Superior temporal gyrus (tissue), 1 donor: ENCODE measurements around the gene DAAM1.

Experiments used
- DNase-seq: peaks from one replicate; pipeline ENCODE4 v3.0.0-alpha.2; 2016; ENCODE audit errors: extremely low spot score

The DAAM1 gene

DNA sequence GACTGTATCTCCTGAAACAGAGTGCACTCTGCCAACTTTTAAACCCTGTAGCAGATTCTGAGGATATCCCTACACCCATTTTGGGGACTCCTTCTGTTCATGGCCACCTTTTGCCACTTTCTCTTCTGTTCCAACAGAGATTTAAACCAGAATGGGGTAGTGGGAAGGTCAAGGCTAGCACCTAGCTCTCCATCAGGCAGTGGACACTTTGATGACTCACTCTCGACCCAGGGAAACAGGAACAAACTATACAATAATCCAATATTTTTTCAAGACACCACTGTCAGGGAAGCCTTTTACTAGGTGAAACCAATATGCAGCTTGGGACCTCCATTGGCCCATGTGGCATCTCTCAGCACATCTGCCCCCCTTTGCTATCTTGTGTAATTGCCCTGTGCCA, 103.6 kb downstream of the DAAM1 start:
- DNase-seq = no peak

DNA sequence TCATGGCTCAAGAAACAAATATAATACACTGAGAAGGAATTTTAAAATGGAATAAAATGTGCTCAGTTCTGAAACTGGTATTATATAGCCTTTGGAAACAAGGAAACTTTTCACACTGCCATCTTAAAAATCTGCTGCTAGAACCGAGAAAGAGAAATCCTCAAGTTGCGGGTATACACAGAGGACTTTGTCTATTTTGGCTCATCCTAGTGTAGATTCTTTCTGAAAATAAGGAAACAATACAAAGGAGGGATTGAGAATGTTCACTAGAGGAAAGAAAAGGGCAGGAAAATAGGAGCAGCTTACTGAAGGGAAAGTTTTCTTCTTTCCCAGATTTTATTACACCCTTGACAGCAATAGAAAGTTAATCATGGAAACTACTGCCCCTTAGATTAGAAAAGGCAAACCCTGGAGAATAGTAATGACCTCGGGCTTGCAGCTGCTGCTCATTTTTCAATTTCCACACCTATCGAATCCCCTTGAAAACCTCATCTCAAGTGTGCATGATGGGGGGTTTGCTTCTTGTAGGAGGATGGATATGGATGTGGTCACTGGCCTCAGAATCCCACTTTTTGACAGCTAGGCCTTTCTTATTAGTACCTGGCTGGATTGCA, 104.6 kb downstream of the DAAM1 start:
- no peak for DNase-seq

DNA sequence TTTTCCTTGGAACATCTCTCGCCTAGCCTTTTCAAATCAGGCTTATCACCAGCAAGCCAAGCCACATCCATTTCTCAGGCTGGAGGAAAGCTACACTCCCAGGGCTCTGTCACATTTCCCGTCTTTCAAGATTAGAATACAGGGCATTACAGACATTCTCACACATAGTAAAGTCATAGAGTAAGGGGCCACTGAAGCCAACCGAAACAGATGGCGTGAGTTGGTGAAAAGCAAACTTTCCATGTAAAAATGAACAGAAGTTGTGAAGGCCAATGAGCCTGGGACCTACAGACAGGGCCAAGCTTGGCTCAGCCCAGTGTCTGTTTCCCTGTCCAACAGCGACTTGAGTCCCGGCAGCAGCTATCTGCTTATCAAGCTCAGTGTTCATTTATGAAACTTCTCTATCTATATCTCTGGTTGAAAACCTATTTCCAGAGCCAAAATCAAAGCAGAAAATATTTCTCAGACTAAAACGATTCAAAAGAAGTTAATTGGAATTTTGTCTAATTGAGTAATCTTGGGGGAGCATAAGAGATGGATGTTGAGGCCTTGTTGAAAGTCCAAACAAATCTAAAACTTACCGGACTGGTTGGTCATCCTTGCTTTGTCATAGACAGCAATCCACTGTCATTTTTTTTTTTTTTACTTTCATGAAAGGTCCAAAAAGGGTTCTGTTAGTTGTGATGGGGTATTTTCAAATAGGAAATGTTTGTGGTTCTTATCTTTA, 105.6 kb downstream of the DAAM1 start:
- DNase-seq = no peak

DNA sequence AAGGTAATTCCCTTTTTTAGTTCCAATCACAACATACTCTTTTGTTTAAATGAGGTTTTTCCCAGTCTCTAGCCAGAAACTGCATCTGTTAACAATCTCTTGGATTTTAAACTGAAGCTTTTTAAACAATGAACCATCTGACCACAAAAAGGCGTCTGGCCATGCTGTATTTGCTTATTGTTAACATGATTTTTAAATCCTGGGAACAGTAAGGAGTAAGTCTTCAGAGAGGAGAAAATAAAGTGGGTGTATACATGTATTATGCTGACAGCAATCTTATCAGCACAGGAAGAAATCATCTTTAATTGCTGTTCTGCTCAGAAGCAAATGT, 106.2 kb downstream of the DAAM1 start:
- DNase-seq = no peak

DNA sequence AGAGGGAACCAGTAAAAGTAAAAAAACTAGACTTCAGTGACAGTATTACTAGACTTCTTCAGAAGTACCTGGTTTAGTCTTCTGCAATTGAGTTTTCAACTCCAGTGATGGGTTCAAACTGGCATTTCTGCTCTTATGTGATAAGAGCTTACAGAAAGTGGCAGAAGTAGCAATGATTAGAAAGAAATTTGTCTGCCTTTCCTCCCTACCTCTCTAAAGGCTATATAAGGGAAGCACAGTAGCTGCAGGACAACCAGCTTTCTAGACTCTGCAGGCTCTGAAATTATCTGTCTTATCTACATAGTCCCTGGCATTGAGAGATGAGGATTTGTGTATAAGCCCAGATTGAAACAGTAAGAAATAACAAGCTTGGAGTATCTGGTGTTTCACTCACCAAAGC, 107.5 kb downstream of the DAAM1 start:
- no peak for DNase-seq

DNA sequence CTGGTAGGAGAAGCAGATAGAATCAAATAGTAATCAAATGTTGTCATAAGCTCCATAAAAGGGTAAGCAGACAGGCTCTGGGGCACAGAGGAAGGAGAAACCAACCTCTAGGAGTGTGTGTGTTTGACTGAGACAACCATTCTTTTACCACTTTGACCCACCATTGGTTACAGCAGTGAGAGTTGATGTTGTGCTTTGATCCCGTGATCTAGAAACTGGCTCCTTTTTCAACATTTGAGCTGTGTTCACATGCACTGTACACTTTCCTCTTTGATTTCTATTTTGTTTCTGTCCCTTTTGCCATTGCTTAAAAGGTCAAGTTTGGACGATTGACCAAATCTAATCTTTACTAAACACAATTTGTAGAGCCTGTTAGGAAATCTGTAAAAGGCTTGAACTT, 108.0 kb downstream of the DAAM1 start:
- no peak for DNase-seq

DNA sequence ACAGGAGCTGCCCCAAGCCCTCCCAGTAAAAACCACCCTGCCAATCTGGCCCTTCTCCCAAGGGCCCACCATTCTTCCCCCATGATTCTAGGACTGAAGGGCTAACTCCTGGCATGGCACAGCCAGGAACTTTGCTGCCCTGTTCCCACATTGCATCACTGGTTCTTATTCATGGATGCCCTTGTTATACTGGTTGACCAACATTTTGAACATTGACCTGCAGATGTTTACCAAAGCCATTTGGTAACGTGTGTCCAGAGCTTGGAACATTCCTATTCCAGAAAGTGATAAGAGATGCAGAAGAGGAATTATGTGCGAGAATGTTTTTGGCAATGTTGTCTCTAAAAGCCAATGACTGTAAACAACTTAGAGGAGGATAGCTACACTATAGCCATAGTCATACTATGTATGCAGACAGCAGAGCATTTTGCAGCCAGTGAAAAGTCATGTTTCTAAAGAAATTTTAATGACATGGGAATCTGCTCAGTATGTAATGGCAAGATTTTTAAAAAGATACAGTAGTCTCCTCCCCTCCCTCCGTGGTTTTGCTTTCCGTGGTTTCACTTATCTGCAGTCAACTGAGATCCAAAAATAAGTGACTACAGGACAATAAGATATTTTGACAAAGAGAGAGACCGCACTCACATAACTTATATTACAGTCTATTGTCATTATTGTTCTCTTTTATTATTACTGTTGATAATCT, 108.8 kb downstream of the DAAM1 start:
- no peak for DNase-seq

DNA sequence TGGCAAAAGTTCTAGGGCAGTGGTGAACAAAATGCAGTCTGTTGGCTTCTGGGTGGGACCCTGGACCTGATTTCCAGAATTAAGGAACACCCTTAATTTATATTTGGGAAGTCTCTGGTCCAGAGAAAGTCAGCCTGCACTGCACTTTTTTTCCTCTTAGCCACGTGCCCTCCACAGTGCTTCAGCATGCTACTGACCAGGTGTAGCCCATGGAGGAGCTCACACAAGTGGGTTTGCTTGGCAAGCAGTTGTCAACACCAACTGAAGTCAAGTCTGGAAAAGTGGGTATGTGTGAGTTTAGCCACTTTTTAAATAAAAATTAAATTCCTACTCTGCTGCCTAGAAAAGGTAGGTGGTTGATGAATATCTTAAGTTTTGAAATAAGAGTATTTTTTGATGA, 111.3 kb downstream of the DAAM1 start:
- no peak for DNase-seq

DNA sequence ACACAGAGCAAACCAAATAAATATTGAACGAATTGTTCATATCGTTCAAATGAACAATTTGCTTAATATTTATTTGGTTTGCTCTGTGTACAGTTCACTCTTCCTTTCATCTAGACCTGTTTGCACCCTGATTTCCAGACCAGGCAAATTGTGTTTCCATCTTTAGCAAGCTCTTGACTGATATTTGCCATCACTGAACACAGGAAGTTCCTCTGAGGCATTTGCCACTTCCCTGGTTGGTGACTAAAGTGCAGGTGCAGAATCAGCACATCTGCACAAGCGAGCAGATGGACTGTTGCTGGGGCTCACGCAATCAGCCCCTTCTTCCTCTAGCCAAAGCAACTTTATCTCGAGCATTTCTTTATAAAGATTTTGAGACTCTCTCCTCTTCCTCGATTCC, 112.9 kb downstream of the DAAM1 start:
- DNase-seq = no peak

DNA sequence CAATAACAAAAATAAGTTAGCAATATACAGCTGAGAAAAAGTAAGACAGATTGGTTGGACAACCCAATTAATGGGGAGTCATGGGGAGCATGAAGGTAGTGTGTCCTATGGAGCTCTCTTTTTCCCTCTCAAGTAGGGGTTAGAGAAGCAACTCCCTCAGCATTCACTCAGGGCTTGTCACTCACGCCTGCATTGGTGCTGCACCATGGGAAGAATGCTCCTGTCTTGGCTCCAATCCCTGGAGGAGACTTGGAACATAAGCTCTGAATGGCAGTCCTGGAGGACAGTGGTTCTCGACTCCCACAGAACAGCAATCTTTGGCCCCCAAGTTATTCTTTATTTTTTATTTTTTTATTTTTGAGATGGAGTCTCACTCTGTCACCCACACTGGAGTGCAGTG, 113.8 kb downstream of the DAAM1 start:
- no peak for DNase-seq

DNA sequence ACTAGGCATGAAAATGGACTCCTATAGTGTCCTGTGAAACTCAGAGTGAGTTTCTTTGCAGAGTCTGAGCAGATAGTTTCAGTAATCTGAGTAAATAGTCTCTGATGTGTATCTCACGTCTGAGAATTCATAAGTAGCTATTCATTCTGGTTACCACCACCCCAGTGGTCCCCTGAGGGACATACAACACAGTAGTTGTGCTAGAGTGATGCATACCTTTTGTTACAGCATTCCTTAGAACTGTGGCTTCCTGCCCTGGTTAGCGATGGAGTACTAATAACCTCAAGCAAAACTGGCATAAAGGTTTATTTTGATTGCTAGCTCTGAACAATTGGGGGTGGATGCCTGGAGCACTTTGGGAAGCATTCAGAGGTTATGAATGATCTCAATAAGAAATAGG, 114.7 kb downstream of the DAAM1 start:
- no peak for DNase-seq

DNA sequence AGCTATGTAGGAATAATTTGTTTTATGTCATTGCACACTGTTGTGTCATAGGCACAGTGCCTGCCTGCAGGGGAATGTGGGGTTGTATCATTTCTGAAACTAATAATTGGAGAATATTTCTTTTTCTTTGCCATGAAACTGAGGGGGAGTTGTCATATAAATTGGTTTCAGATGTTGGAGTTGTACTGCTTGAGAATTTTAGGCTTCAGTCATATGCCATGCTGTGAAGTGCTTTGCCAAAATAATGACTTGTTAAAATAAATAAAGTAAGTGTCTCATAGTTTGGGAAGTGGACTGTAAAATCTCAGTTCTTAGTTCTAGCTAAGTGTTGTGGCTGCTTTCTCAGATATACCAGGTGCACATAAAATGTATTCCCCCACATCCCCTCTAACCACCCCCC, 116.8 kb downstream of the DAAM1 start:
- DNase-seq = no peak

DNA sequence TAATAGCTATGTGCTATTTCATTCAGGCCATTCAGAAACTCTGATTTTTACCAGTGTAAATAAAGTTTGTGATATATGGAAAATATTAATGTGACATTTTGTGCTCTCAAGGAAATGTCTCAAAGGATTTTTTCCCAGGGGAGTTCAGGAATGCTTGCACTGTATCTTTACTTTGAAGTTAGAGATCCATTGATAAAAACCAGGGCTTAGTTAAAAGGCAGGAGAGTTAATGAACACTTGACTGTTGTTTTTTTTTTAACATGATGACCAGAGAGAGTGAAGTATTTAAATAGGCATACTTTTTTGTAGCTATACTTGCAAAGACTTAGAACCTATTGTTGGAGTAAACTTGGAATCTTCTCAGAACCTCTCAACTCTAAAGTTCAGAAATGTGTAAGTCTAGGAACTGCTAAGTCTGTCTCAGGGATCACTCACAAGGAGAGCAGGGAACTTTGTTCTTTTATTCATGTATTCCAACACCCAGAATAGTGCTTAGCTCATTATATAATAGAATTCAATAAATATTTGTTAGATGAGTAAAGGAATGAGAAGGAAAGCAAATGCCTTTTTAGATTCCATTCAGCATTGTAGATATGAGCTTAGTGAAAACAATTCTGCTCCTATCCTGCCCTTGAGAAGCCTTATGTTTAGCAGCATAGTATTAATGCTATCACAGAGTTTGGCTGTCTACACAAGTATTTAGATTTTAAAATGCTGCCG, 117.5 kb downstream of the DAAM1 start:
- no peak for DNase-seq

DNA sequence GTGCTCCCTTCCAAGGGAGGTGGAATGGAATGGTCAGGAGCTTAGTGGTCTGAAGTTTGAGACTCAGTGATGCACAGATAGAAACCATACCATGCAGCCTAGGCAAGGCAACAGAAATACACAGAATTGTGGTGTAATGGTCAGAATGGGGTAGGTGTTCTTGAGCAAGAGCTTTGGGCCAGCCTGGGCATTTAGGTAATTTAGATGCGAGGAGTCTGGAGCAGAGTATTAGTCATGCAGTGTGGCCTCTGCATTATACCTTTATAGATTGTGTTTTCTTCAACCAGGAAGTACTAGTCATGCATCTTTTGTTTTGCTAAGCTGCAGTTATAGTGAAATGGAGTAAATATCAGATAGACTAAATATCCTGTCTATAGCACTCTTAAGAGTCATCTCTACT, 118.3 kb downstream of the DAAM1 start:
- DNase-seq = no peak

DNA sequence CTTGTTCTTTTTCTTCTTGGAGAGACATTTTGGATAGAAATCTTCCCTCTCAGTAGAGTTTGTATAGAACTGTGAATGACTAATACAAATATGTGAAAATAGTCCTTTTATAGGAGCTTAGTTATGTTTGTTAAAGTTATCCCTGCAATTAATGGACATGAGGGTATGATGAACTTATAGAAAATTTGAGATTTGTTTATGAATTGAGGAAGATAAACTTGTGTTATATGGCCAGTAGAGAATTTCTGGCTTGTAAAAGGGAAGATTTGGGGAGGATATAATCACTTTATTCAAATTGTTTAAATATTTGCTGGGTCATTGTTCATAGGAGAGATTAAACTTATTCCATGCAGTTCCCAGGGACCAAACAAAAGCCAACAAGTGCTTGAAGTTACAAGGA, 119.6 kb downstream of the DAAM1 start:
- DNase-seq = peak; percentile 12

DNA sequence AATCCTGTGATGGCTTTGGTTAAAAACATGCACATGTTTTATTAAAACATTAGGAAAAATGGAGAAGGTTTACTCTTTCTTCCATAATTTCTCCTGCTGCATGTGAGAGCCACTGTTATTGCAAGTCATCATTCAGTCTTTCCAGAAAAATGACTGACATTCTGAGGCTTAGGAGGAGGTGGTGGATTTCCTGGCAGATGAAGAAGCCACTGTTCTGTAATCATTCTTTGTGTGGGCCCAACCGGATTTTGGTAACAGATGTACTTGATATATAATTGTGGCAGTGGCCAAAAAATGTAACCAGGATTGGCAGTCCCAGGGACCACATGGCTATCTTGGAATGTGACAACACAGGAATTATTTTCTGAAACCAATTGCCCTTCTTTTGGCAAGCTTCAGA, 120.2 kb downstream of the DAAM1 start:
- DNase-seq = peak; percentile 45

DNA sequence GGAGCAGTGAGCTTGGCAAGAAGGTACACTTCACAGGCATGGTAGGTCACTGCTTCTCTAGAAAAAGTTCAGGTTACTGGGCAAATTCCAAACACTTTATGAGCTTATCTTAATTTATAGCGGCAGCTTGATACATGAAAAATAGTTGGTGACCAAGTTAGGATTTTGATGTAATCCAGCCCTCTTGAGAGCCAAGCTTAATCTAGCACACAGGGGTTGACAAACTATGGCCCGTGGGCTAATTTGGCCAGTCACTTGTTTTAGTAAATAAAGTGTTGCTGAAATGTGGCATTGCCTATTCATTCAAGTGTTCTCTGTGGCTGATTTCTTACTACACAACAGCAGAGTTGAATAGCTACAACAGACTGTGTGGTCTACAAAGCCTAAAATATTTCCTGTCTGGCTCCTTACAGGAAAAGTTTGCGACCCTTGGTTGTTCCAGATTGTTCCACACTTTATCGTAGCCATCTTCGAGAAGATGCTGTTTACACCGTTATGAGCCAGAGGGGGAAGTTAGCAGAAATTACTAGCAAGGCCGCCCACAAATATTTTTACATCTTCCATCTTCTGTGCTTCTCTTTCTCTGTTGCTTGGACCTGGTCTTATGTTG, 120.9 kb downstream of the DAAM1 start:
- peak; percentile 13 for DNase-seq

DNA sequence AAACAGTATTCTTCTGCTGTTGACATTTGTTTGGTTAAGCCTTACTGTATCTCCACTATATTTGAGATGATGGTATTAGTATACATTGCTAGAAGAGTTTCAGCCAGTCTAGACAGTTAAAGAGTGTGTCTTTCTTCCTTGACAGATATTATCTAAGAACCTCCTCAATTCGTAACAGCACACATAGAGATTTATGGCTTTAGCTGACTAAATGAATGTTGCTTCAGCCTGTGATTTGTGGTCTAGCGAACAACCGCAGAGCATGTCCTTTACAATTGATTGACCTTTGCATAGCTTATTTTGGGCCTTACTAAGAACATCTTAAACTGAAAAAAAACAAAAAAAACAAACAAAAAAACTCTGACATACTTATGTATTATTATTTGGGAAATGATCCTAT, 122.2 kb downstream of the DAAM1 start:
- DNase-seq = no peak

DNA sequence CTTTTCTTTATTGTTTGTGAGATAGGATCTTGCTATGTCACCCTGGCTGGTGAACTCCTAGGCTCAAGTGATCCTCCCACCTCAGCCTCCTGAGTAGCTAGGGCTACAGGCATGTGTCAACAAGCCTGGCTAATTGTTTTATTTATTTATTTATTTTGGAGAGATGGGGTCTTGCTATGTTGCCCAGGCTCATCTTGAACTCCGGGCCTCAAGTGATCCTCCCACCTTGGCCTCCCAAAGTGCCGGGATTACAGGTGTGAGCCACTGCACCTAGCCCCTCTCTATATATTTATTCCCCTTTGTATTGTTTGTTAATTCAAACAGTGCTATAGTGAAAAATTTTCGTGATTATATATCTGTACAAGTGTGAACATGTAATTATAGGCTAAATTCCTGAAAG, 123.3 kb downstream of the DAAM1 start:
- DNase-seq = no peak

DNA sequence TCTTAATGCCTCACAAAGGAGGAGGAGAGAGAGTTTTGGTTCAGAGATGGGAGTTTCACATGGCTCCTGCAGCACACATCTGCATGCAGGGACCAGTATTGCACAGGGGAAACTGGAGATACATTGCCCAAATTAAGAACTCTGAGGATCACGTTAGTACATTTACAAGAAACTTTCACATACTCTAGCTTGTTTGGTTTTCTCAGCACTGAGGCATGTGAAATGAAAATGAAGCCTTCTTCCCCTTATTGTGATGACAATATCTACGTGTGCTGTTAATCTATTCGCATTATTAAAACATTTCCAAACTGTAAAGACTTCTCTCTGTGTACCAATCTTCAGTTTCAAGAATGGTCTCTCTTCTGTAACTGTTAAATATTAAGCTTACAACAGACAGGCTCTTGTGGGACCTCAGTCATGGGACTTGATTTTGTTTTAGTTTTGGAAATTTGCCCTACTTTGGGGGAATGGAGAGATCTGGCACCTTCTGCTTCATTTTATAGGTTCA, 124.7 kb downstream of the DAAM1 start:
- DNase-seq = peak; percentile 13

DNA sequence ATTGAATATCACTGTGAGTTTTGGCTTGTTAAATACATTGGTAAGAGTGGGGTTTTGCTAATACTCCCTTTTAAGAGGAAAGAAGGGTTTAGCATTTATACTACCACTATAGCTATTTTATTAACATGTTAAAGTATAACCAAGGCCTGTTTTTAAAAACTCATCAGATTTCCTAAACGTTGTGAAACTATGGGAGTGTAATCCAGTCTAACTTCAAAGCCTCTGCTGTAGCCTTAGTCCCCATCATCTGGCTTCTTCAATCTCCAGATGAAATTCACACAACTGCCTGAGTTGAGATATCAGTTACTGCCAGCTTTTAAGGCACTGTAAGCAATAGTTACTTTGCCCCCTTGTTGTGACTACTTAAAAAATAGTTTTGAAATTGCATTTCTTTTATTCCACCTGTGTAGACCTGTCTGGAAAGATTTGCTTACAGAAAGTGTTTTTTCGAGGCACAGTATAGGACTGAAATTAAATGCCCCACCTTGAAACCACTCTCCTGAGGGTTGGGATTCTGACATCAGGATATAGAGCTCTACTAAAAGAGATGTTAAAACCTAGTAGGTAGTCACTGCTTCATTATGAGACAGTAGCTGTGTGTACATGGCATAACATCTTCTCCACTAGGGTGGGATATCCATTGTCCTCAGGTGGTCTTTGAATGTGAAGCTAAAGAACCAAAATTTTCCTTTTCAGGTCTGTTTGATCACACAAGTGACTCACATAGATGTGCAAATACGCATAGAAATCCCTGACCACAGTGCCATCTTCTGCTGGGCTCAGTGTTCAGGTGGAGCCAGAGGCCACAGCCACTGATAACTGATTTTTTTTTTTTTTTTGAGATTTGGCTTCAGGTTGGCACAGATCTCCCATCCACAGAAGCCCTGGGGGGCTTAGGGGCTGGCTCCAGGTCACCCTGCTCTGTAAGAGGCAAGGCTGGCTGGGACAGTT, 125.5 kb downstream of the DAAM1 start:
- no peak for DNase-seq
